ENCODE results near the gene FGD3.
A peak's percentile ranks its signal among the peaks of the same experiment; 100 is the strongest.
"Not testable (repeated sequence)": the region's sequence is repeated elsewhere in the genome, so short reads cannot be mapped to it uniquely, and the experiment has no call there.

FGD3 gene

DNA sequence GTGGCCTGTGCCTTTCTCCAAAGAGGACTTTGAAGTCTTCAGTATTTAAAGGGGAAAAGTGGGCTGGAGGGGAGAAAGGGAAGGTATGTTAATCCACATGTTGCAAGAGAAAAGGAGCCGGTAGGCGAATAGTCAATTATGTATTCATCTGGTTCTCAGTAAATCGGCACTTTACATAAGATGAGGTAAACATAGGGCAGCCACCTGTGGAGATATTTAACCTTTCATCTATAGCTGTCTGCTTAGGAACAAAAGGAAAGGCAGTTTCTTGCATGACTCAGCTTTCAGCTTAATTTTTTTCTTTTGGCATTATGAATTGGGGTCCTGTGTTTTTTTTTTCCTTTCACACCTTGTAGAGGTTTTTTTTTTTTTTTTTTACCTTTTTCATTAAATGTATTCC, 42.2 kb downstream of the FGD3 start:
- Histone ChIP-seq H3K36me3 (ENCODE audit: insufficient read depth, low read length) (peaks cover 44% of the 10 kb centered on the region), H4K20me1 (ENCODE audit: insufficient read depth, low read length) (peaks cover 7% of the 10 kb centered on the region; the same call in 1 of the 2 replicates), H3K27ac (ENCODE audit: low read length) (no peak overlapping the region), H2AFZ (ENCODE audit: low read depth, low read length) (no peak overlapping the region), H3K9me3 (ENCODE audit: insufficient read depth, low read length, severe bottlenecking) (peaks cover 14% of the 10 kb centered on the region), H3K4me2 (ENCODE audit: insufficient read depth, low read length) (no peak overlapping the region), H3K4me1 (ENCODE audit: insufficient read depth, low read length) (no peaks in the 10 kb centered on the region), H3K4me3 (ENCODE audit: low read depth in 1 of 2, low read length in 2 of 2) (no peak overlapping the region), H3K79me2 (ENCODE audit: insufficient read depth, low read length) (peaks cover 71% of the 10 kb centered on the region), H3K9ac (ENCODE audit: low read depth, low read length) (no peak overlapping the region), H3K27me3 (ENCODE audit: insufficient read depth, low read length, poor library complexity) (no peaks in the 10 kb centered on the region)
- ATAC-seq (ENCODE audit: insufficient read depth, low read depth) (peak; percentile 53; the same call in 2 of the 3 replicates), DNase-seq (no peak)
- TF ChIP-seq CTCF (IDR thresholded peaks at IDR 0.05; ENCODE audit: borderline replicate concordance, extremely low read depth, low read length, poor library complexity, severe bottlenecking) (no peak), EZH2 (IDR thresholded peaks at IDR 0.05; ENCODE audit: borderline replicate concordance, low read depth, low read length, severe bottlenecking) (no peak)

- DNase-seq: no peak
Measured at GRCh38 chr9:92990461-92990860, 43.1 kb downstream of the FGD3 start.

GRCh38 chr9:92992549-92992948, 45.2 kb downstream of the FGD3 start:
- Histone ChIP-seq H3K79me2 (ENCODE audit: insufficient read depth, low read length) (peaks cover 53% of the 10 kb centered on the region), H4K20me1 (ENCODE audit: insufficient read depth, low read length) (peaks cover 4% of the 10 kb centered on the region; the same call in 1 of the 2 replicates), H3K36me3 (ENCODE audit: insufficient read depth, low read length) (peaks cover 23% of the 10 kb centered on the region), H3K4me1 (ENCODE audit: insufficient read depth, low read length) (no peaks in the 10 kb centered on the region), H3K4me2 (ENCODE audit: insufficient read depth, low read length) (no peak overlapping the region), H3K27me3 (ENCODE audit: insufficient read depth, low read length, poor library complexity) (no peaks in the 10 kb centered on the region), H3K27ac (ENCODE audit: low read length) (no peak overlapping the region), H3K9ac (ENCODE audit: low read depth, low read length) (no peak overlapping the region), H3K4me3 (ENCODE audit: low read depth in 1 of 2, low read length in 2 of 2) (no peak overlapping the region), H3K9me3 (ENCODE audit: insufficient read depth, low read length, severe bottlenecking) (peaks cover 9% of the 10 kb centered on the region), H2AFZ (ENCODE audit: low read depth, low read length) (no peak overlapping the region)
- TF ChIP-seq CTCF (IDR thresholded peaks at IDR 0.05; ENCODE audit: borderline replicate concordance, extremely low read depth, low read length, poor library complexity, severe bottlenecking): no peak
- TF ChIP-seq EZH2 (IDR thresholded peaks at IDR 0.05; ENCODE audit: borderline replicate concordance, low read depth, low read length, severe bottlenecking): no peak
- no peak for DNase-seq
- no peak for ATAC-seq (ENCODE audit: insufficient read depth, low read depth)

More at GRCh38 chr9:92990461-92990860, 43.1 kb downstream of the FGD3 start:
- Histone ChIP-seq H3K4me1 (ENCODE audit: insufficient read depth, low read length) (no peaks in the 10 kb centered on the region), H3K27ac (ENCODE audit: low read length) (no peak overlapping the region), H3K4me2 (ENCODE audit: insufficient read depth, low read length) (no peak overlapping the region), H3K9ac (ENCODE audit: low read depth, low read length) (no peak overlapping the region), H3K79me2 (ENCODE audit: insufficient read depth, low read length) (peaks cover 66% of the 10 kb centered on the region), H2AFZ (ENCODE audit: low read depth, low read length) (no peak overlapping the region), H3K4me3 (ENCODE audit: low read depth in 1 of 2, low read length in 2 of 2) (no peak overlapping the region), H3K27me3 (ENCODE audit: insufficient read depth, low read length, poor library complexity) (no peaks in the 10 kb centered on the region), H3K36me3 (ENCODE audit: insufficient read depth, low read length) (peaks cover 38% of the 10 kb centered on the region), H4K20me1 (ENCODE audit: insufficient read depth, low read length) (peaks cover 7% of the 10 kb centered on the region; the same call in 1 of the 2 replicates), H3K9me3 (ENCODE audit: insufficient read depth, low read length, severe bottlenecking) (peaks cover 9% of the 10 kb centered on the region)
- no peak for TF ChIP-seq EZH2 (IDR thresholded peaks at IDR 0.05; ENCODE audit: borderline replicate concordance, low read depth, low read length, severe bottlenecking)
- no peak for TF ChIP-seq CTCF (IDR thresholded peaks at IDR 0.05; ENCODE audit: borderline replicate concordance, extremely low read depth, low read length, poor library complexity, severe bottlenecking)
- ATAC-seq (ENCODE audit: insufficient read depth, low read depth): no peak

DNA sequence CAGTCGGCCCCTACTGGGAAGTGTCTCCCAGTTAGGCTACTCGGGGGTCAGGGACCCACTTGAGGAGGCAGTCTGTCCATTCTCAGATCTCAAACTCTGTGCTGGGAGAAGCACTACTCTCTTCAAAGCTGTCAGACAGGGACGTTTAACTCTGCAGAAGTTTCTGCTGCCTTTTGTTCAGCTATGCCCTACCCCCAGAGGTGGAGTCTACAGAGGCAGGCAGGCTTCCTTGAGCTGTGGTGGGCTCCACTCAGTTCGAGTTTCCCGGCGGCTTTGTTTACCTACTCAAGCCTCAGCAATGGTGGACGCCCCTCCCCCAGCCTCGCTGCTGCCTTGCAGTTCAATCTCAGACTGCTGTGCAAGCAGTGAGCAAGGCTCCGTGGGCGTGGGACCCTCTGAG, 51.5 kb downstream of the FGD3 start:
- not testable (repeated sequence) for H4K20me1 ChIP-seq (ENCODE audit: insufficient read depth, low read length); DNase-seq; H3K9ac ChIP-seq (ENCODE audit: low read depth, low read length); H3K9me3 ChIP-seq (ENCODE audit: insufficient read depth, low read length, severe bottlenecking); H3K4me3 ChIP-seq (ENCODE audit: low read depth in 1 of 2, low read length in 2 of 2); H3K27ac ChIP-seq (ENCODE audit: low read length); ATAC-seq (ENCODE audit: insufficient read depth, low read depth); H3K27me3 ChIP-seq (ENCODE audit: insufficient read depth, low read length, poor library complexity); H3K4me2 ChIP-seq (ENCODE audit: insufficient read depth, low read length); H3K4me1 ChIP-seq (ENCODE audit: insufficient read depth, low read length); H2AFZ ChIP-seq (ENCODE audit: low read depth, low read length)
- H3K36me3 ChIP-seq (ENCODE audit: insufficient read depth, low read length): peaks cover 22% of the 10 kb centered on the region
- H3K79me2 ChIP-seq (ENCODE audit: insufficient read depth, low read length): peaks cover 36% of the 10 kb centered on the region; the same call in 1 of the 2 replicates
